ENCODE measurements around the gene PSD.

Gene PSD

DNA sequence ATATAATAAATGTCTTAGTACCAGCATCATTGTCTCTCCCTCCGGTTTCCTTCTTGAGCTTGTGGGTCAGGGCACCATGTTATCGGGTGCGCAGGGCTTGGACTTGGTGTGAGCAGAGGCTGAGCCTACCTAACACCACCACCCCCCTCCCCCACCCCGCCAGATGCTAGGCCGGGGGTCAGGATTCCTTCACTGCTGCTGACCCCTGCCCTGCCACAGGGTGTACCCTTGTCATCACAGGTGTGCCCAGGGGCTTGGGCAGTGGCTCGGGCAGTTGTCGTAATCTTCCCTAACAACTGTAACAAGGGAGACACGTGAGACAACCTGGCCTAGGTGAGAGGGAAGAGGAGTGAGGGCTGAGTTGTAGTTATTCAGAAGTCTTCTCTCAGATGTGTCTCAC lies 35.7 kb downstream of the PSD start:
- DNase-seq: no peak

DNA sequence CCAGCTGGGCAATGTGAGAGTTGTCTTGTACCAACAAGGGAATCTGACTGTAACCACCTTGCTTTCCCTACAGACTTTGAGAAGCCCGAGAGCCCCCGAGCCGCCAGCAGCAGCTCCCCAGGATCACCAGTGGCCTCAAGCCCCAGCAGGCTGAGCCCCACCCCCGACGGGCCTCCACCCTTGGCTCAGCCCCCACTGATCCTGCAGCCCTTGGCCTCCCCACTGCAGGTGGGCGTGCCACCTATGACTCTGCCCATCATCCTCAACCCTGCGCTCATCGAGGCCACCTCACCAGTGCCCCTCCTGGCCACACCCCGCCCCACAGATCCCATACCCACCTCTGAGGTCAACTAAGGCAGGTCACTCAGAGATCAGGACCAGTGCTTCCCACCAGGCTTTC lies 36.6 kb downstream of the PSD start:
- no peak for DNase-seq

DNA sequence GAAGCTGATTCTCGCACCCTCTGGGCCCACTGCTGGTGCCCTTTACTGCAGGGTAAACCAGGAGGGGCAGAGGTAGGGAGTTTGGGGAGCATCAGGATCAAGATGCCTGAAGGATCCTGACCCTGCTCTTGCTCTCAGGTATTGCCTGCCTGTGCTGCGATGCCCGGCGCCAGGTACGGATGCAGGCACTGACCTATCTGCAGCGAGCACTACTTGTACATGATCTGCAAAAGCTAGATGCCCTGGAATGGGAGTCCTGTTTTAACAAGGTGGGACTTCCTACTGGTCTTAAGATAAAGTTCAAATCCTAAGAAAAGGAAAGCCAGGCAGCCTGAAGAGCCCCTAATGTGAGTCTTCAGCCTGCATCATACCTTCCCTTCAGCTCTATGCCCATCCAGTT lies 39.2 kb downstream of the PSD start:
- no peak for DNase-seq

DNA sequence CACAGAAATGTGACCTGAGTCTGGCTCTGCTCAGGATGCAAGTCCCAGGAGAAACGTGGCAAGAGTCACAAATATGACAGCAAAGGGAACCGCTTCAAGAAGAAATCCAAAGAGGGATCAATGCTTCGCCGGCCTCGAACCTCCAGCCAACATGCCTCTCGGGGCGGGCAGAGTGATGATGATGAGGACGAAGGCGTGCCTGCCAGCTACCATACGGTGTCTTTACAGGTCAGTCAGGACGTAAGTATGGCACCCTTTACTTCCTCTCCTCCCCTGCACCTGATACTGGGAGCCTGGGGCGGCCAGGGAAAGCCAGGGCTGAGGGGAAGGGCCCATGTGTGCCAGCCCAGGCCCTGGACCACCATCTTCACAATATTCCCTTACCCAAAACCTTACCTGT lies 41.7 kb downstream of the PSD start:
- no peak for DNase-seq

DNA sequence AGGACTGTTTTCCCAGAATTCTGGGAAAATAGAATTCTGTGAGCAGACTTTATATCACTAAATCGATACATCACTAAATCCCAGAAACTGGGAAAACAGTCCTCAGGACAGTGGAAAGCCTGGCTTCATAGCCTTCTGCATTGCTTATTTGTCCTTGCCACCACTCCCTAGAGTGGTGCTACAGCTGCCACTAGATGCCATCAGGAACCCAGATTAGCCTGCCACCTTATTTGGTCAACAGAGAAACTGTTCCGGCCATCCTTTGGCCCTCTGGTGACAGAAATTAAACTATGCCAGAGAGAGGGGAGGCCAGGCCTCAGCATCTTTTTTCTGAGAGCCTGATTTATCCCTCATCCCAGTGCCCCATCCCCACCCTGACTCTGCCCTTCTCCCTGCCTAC lies 42.7 kb downstream of the PSD start:
- DNase-seq: no peak

DNA sequence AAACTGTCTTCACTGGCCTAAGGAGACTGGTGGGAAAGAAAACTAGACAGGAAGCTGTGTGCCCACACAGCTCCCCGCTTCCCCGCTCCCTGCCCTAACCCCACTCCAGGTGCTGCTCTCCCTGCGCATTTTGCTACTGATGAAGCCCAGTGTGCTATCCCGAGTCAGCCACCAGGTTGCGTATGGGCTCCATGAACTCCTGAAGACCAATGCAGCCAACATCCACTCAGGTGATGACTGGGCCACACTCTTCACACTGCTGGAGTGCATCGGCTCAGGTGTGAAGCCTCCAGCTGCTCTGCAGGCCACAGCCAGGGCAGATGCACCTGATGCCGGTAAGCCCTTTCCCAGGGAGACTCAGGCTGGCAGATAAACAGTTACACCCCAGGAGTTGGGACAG lies 43.3 kb downstream of the PSD start:
- DNase-seq: no peak

DNA sequence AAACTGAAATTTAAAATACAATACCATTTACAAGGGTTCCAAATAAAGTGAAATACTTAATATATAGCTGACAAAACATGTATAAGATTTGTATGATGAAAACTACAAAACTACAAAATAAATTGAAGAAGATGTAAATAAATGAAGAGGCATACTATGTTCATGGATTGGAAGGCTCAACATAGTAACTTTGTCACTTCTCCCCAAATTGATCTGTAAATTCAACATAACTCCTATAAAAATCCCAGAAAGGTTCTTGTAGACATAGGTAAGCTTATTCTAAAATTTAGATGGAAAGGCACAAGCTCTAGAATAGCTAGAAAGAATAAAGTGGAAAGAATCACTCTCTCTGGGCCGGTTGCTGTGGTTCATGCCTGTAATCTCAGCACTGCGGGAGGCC lies 47.3 kb downstream of the PSD start:
- DNase-seq: no peak

DNA sequence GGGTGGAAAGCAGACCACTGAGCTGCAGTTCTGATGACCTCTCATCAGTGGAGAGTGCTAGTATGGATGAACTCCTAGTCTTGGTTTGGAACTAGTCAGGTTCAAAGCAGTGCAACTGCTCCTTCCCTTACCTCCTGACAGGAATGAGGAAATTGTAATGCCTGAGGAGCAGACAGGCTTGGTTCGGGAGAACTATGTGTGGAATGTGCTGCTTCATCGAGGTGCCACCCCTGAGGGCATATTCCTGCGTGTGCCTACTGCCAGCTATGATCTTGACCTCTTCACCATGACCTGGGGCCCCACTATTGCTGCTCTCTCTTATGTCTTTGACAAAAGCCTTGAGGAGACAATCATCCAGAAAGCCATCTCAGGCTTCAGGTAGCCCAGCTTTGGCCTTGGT lies 50.5 kb downstream of the PSD start:
- no peak for DNase-seq

DNA sequence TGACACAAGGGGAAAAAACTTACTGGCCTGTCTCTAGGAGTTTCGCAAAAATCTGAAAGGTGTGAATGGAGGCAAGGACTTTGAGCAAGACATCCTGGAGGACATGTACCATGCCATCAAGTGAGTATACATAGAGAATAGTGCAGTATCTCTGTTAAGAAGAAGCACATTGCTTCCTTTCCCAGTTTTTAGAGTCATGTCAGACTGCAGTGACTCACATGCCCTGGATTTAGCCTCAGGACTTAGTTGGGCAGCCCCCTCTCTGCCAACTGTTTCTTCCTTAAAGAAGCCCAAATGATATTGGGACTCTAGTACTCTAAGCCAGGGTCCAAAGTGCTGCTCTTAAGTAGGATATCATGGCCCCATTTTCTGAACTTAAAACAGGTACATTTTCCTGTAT lies 51.1 kb downstream of the PSD start:
- no peak for DNase-seq

DNA sequence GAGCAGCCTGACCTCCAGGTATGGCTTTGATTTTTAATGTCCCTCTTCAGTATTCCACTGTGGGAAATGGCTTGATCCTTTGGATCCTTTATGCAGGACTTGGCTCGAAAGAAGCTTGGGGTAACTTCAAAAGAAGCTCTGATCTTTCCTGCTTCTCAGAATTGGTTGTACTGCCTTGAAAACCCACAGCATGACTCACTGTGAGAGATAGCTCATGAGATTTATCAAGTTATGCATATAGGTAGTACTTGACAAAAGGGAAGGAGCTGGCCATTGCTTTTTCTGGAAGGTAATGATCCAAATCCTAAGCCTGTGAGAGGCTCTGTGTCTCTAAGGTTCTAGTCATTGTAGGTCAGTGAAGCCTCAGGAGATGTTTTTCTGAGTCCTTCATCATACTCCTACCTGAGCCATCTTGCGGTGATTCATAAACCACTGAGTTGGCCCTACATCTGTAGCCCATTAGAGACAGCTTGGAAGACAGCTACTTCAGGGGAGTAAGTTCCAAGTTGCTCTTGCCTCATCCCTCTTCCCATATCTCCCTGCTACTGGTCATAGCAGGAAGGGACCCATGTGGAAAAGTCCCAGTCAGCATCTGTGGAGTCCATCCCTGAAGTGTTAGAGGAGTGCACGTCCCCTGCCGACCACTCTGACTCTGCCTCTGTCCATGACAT lies 59.7 kb downstream of the PSD start:
- no peak for DNase-seq

DNA sequence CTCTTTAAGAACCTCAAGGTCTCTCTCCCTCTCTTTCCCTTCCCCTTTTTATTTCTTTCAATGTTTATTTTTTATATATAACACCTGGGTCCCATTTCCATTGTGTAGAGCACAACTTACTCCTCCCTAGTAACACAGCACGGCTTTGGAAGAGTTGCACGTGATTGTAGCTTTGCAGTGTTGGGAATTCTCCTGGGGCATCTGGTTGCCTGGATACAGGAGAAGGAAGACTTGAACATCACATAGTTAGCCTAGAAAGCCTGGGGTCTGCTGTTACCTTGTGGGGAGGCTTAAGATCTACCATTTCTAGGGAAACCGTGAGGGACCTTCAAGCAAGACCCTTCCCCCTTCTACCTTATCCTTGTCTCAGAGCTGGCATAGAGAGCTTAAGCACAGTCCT lies 64.1 kb downstream of the PSD start:
- DNase-seq: no peak
